NCI-H2107 (cell line): Measurements from ENCODE around the gene YY1.
"Not testable (repeated sequence)": the region's sequence is repeated elsewhere in the genome, so short reads cannot be mapped to it uniquely, and the experiment has no call there.

Experiments
- DNase-seq: peaks from one replicate; lab custom pipeline; 2025; lab: John Stamatoyannopoulos, UW

Gene YY1

DNA sequence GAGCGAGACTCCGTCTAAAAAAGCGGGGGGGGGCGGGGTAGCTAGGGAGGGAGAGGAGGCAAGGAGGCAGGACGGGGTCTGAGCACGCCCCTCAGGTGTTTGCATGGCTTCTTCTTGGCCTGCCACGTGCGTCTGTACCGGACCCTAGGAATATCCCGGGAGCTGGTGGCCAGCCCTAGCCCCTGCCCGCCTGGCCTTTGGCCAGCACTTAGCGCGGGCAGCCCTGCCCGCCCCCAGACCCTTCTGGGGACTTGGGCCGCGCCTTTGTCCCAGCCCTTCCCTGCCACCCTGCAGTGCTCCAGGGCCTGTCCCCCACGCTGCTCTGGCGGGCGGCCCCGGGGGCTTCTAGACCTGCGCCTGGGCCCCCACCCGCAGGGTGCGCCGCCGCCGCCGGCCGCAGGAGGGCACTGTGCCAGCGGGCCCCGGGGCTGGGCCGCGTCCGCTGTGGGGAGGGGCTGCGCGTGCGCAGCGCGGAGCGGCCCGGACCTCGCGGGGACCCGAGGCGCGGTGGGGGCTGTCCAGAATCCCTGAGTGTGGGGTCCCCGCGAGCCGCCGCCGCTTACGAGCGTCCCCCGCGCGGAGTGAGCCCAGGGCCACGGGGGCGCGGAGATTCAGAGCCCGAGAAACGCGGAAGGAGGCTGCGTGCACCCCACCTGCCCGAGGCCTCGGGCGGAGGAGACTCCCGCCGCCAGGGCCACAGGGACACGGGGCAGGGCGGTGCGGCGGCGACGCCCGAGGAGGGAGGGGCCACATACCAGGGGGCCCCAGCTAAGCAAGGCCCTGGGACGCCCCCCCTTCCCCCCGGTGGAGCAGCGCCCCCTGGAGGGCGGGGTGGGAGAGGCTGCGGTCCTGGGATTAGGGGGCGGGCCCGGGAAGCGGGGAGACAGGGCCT is 46.3 kb downstream of the YY1 start:
- peak; percentile 83 for DNase-seq

DNA sequence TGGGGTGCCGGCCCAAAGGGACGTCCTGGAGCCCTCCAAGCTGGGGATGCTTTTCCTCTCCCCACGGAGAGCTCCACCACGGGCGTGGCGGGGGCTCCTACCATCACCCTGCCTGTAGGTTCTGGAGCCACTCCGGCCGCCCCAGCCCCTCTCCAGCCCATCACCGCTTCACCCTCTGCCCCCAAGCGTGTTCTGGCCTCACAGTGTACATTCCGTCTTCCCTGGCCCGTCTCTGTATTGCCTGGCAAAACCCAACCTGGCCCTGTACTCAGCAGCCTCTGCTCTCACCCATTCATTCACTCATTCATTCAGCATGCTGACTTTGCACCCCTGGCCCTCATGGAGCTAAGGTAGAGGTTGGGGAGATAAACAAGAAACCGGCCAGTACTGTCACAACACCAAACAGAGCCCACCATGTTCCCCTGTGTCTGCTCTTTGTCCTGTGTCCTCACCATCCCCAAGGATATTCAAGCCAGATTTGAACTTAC is 47.0 kb downstream of the YY1 start:
- no peak for DNase-seq

GRCh38 chr14:100286484-100287191 is 47.7 kb downstream of the YY1 start:
- DNase-seq, result no peak

DNA sequence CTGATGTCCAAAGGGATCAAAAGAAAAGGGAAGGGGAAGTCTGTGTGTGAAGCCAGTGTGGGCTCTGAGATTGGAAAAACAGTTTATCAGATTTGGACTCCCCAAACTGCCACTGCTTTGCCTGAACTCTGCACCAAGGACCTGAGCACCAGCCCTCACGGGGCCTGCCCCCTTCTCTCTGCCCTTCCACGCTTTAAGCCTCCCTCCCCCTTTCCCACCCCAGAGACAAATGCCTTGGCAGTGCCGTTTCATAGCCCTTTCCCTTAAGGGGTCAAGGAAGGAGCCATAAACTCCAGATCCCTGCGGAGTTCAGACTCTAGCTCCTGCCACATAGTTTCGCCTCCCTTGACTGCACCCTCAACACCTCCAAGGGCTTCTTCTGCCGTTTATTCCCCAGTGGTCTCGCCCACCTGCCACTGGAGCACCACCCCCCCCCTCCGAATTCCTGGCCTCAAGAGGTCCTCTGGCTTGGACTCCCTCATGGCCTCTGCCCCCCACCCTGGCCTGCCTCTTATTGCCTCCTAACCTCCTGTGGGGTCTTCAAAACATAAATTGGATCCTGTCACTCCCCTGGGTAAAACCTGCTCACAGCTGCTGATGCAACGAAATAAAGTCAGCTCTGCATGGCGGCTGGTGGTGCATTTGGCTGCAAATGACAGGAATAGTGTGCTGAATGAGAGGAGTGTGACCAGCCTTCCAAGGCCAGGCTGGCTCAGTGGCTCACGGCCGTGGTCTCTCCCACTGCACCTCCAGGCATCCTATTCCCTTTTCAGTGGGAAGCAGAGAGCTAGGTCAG is 48.5 kb downstream of the YY1 start:
- DNase-seq, result no peak

- not testable (repeated sequence) for DNase-seq
Measured at GRCh38 chr14:100287998-100288295, 49.0 kb downstream of the YY1 start.

DNA sequence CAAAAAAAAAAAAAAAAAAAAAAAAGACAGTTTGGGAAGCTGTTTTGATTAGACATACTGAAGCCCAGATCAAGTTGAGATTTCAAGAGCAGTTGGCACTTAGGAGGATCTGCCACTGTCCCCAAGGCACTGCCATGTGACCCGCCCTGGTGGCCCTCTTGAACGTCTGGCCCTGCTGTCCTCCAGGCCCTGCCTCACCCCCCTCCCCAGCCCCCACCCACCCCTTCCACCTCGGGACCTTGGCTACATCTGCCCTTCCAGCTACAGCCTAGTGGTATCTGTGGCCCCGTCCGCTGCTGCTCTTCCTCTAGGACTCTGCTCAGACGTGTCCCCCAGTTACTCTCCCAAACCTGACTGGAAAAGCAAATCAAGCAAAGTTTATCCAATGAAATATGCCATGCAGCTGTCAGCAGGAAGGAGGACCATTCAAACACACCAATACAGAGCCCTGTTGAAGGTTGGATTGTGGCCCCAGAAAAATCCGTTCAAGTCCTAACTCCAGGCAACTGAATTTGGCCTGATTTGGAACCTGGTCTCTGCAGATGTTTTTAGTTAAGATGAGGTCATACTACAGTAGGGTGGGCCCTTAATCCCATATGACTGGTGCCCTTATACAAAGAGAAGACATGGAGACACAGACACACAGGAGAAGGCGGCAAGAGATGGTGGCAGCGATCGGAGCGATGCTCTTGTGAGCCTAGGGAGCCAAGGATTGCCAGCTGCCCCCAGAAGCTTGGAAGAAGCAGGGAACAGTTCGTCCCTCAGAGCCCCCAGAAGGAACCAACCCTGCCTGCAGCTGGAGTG is 49.6 kb downstream of the YY1 start:
- no peak for DNase-seq

- DNase-seq, result no peak
Measured at GRCh38 chr14:100289916-100290606, 51.1 kb downstream of the YY1 start.

GRCh38 chr14:100290607-100291304 is 51.8 kb downstream of the YY1 start:
- no peak for DNase-seq

- no peak for DNase-seq
Measured at GRCh38 chr14:100291305-100292075, 52.5 kb downstream of the YY1 start.

DNA sequence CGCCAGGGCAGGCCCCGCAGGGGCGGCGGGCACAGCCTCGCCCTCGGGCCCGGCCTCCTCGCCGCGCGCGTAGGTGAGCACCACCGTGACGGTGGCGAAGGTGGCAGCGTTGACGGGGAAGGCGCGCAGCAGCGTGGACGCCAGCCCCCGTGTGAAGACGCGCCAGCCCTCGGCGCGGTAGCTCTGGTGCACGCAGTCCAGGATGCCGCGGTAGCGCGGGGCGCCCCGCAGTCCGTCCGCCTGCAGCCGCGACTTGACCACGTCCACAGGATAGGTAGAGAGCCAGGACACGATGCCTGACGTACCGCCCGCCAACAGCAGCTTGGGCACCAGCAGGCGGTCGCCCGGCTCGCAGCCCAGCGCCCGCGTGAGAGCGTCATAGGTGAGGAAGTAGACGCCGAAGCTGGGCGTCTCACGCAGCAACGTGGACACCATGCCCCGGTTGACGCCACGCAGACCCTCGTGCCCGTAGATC is 53.4 kb downstream of the YY1 start:
- no peak for DNase-seq

DNA sequence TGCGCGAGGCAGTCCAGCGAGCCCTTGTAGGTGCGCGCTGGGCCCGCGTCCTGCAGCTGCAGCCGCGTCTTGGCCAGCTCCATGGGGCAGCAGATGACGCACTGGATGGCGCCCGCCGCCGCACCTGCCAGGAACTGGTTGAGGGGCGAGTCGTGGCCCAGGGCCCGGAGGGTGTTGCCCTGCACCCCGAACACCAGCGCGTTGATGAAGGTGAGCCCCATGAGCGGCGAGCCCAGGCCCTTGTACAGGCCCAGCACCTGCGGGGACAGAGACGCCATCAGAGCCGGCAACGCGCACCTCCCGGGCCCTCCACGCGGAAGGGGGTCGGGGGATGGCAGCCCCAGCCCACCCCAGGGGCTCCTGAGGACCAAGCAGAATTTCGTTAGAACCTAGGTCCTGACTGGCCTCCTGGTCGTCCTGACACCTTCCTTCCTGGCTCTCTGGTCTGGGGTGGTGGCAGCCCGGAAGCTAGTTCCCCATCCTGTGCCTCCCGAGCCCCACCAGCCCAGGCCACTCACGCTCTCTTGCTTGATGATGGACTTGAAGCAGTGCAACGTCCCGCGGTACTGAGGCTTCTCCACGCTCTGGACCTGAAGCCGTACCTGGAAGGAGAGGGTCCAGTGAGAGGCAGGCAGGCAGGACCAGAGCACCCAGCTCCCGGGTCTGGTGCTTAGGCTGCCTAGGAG is 54.0 kb downstream of the YY1 start:
- DNase-seq, result no peak

- DNase-seq, result no peak
Measured at GRCh38 chr14:100293497-100294212, 54.7 kb downstream of the YY1 start.

GRCh38 chr14:100294213-100294962 is 55.4 kb downstream of the YY1 start:
- DNase-seq, result no peak

- no peak for DNase-seq
Measured at GRCh38 chr14:100294963-100295330, 56.0 kb downstream of the YY1 start.

DNA sequence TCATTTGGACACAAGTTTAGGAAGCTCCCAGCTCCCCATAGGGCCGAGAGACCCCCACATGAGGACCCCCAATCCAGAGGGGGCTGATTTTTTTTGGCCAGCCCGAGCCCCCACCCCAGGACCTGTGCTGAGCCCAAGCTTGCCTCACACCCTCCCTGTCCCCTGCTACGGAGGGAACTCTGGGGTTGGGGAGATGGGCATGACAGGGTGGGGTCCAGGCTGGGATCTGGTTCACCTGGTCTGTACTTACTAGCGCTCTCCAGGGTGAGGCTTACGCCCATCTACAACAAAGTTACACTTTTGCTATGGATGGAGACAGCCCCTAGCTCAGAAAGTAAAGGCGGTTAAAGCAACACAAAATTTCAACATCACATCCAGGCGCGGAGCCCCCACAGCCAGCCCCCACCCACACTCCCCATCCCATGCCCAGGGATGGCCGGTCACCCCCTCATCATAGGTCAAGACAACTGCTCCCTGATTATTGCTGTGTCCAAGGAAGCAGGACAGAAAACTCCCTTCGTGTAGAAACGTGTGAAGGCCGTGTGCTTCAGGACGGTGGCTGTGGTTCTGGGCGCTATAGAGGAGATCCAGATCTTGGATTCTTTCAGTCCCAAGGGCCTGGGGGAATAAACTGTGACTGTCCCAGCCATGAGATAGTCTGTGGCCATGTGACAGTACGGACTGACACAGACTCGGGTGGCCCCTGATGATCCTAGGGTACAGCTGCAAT is 56.6 kb downstream of the YY1 start:
- no peak for DNase-seq

DNA sequence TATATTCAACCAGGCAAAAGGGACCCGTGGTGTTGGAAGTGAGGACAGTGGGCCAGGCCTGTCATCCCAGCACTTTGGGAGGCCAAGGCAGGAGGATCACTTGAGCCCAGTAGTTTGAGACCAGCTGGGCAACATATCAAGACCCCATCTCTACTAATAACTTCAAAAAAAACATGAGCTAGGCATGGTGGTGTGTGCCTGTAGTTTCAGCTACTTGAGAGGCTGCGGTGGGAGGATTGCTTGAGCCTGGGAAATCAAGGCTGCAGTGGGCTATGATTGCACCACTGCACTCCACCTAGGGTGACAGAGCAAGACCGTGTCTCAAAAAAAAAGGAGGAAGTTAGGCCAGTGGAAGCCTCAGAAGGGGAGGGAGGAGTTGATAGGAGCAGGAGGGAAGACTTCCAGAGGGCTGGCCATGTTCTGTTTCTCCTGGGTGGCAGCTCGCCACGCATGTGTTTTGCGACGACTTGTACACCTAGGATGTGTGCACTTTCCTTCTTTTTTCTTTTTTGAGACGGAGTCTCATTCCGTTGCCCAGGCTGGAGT is 57.2 kb downstream of the YY1 start:
- no peak for DNase-seq

- DNase-seq, result not testable (repeated sequence)
Measured at GRCh38 chr14:100296729-100297128, 57.8 kb downstream of the YY1 start.
